BE2C (cell line): Measurements from ENCODE around the gene DTL.
"Not testable (repeated sequence)": the region's sequence is repeated elsewhere in the genome, so short reads cannot be mapped to it uniquely, and the experiment has no call there.

Experiments
- DNase-seq: peaks from one replicate; pipeline ENCODE4 v3.0.0-alpha.2; 2020
- H3K27me3 ChIP-seq: fragments of 250-450 bp; sonication (Bioruptor Pico); 2 replicates; pipeline ENCODE4 v1.5.1; 2020; ENCODE audit warnings: mild to moderate bottlenecking
- H3K36me3 ChIP-seq: fragments of 250-450 bp; sonication (Bioruptor Pico); 2 replicates; pipeline ENCODE4 v1.5.1; 2020; ENCODE audit warnings: mild to moderate bottlenecking
- H3K4me1 ChIP-seq: fragments of 250-450 bp; sonication (Bioruptor Pico); 2 replicates; pipeline ENCODE4 v1.5.1; 2020
- H3K4me3 ChIP-seq: 2 replicates; pipeline ENCODE4 v1.5.1; 2011; ENCODE audit warnings: low read depth, low read length
- H3K9me3 ChIP-seq: fragments of 250-450 bp; sonication (Bioruptor Pico); 2 replicates; pipeline ENCODE4 v1.5.1; 2020
- CTCF ChIP-seq: IDR thresholded peaks from 2 replicates; pipeline ENCODE4 v1.5.1; 2012; ENCODE audit warnings: mild to moderate bottlenecking, low read depth, low read length

DTL gene

GRCh38 chr1:212020975-212021374 is 14.6 kb upstream of the DTL start:
- no peaks in the 10 kb centered on the region; the same call in 1 of the 2 replicates for H3K9me3 ChIP-seq
- H3K4me1 ChIP-seq: no peaks in the 10 kb centered on the region
- H3K27me3 ChIP-seq: no peaks in the 10 kb centered on the region
- peaks cover 30% of the 10 kb centered on the region for H3K36me3 ChIP-seq
- TF ChIP-seq CTCF: no peak
- H3K4me3 ChIP-seq: no peak overlapping the region
- DNase-seq: no peak

GRCh38 chr1:212021563-212021962 is 14.0 kb upstream of the DTL start:
- no peak for DNase-seq
- TF ChIP-seq CTCF: no peak
- Histone ChIP-seq H3K4me3 (no peak overlapping the region), H3K36me3 (peaks cover 24% of the 10 kb centered on the region), H3K4me1 (no peaks in the 10 kb centered on the region), H3K9me3 (no peaks in the 10 kb centered on the region; the same call in 1 of the 2 replicates), H3K27me3 (no peaks in the 10 kb centered on the region)

- H3K36me3 ChIP-seq: peaks cover 23% of the 10 kb centered on the region
- H3K9me3 ChIP-seq, H3K4me1 ChIP-seq, DNase-seq, H3K4me3 ChIP-seq, H3K27me3 ChIP-seq: not testable (repeated sequence)
These were observed 12.6 kb upstream of the DTL start for GRCh38 chr1:212022908-212023307.

GRCh38 chr1:212024469-212025149 is 10.9 kb upstream of the DTL start:
- TF ChIP-seq CTCF: no peak
- H3K36me3 ChIP-seq: peaks cover 23% of the 10 kb centered on the region
- no peaks in the 10 kb centered on the region; the same call in 1 of the 2 replicates for H3K9me3 ChIP-seq
- no peak overlapping the region for H3K4me3 ChIP-seq
- H3K27me3 ChIP-seq: no peaks in the 10 kb centered on the region
- no peaks in the 10 kb centered on the region for H3K4me1 ChIP-seq
- DNase-seq: no peak

- H3K4me3 ChIP-seq, H3K4me1 ChIP-seq, DNase-seq: not testable (repeated sequence)
These were observed 7.8 kb upstream of the DTL start for GRCh38 chr1:212027727-212028126.

GRCh38 chr1:212030936-212031528 is 4.5 kb upstream of the DTL start:
- Histone ChIP-seq H3K9me3 (no peaks in the 10 kb centered on the region), H3K4me3 (no peak overlapping the region), H3K36me3 (no peaks in the 10 kb centered on the region; the same call in 1 of the 2 replicates), H3K27me3 (no peaks in the 10 kb centered on the region), H3K4me1 (peaks cover 9% of the 10 kb centered on the region)
- no peak for DNase-seq
- TF ChIP-seq CTCF: no peak

More at GRCh38 chr1:212027727-212028126, 7.8 kb upstream of the DTL start:
- H3K27me3 ChIP-seq, H3K9me3 ChIP-seq: not testable (repeated sequence)
- peaks cover 19% of the 10 kb centered on the region for H3K36me3 ChIP-seq

GRCh38 chr1:212034516-212035122 is 929 bp upstream of the DTL start:
- no peak for DNase-seq
- peak overlapping the region; percentile 95 for H3K4me3 ChIP-seq
- H3K36me3 ChIP-seq: peaks cover 9% of the 10 kb centered on the region
- H3K4me1 ChIP-seq: peaks cover 12% of the 10 kb centered on the region
- TF ChIP-seq CTCF: no peak
- H3K9me3 ChIP-seq: no peaks in the 10 kb centered on the region
- no peaks in the 10 kb centered on the region for H3K27me3 ChIP-seq
